HCT116 (cell line): ENCODE measurements around the gene ABCC1. TPM values are rescaled to one million over a fixed set of nuclear protein-coding genes. Genes with fewer than 3 reads are reported as not detected.

Experiments
- ATAC-seq: fragments of 200-7000 bp; cut with Tn5 transposase; 2 replicates; pipeline ENCODE4 v1.9.1; 2020; ENCODE audit warnings: mild to moderate bottlenecking, moderate library complexity
- BruUV-seq: library from RNA; stranded (reverse); fragments of 400-500 nt; replicated peaks from 2 replicates; lab custom pipeline; 2021; lab: Mats Ljungman, UMichigan
- CTCF ChIA-PET: fragments of 300-600 bp; sonication (Branson Sonifier 250); formaldehyde crosslinking; loops from one replicate; lab custom pipeline; 2021; ENCODE audit warnings: antibody characterized with exemption; lab: Charles Lee
- POLR2A ChIA-PET: fragments of 300-600, 350-600 bp; sonication (Branson Sonifier 250); formaldehyde crosslinking; loops from one replicate; lab custom pipeline; 2021; ENCODE audit warnings: antibody characterized with exemption; lab: Charles Lee
- RAD21 ChIA-PET, 2 experiments: fragments of 300-600 bp; sonication (Branson Sonifier 250); formaldehyde crosslinking; loops; one replicate each; lab custom pipeline; 2023; ENCODE audit warnings: low total read pairs in 2 of 2; ENCODE audit not compliant: uncharacterized antibody in 2 of 2, unreplicated experiment in 2 of 2, low non-redundant PET in 1 of 2; lab: Charles Lee
- DNase-seq: peaks from one replicate; pipeline ENCODE4 v3.0.0-alpha.2; 2010; ENCODE audit warnings: low read depth, low spot score
- H2AFZ ChIP-seq: fragments of 200-600 bp; shearing (Covaris generic), sonication (generic); 2 replicates; pipeline ENCODE4 v1.6.1; 2017; ENCODE audit warnings: low read depth, mixed run types, mixed read lengths, antibody characterized with exemption, low read length; ENCODE audit not compliant: poor library complexity, severe bottlenecking
- H3K27ac ChIP-seq: 2 replicates; pipeline ENCODE4 v1.5.1; 2012; ENCODE audit warnings: low read depth, low read length
- H3K27me3 ChIP-seq: fragments of 200-600 bp; sonication (generic); 2 replicates; pipeline ENCODE4 v1.6.1; 2016; ENCODE audit warnings: mixed run types, low read length, mixed read lengths; ENCODE audit not compliant: insufficient read depth
- H3K36me3 ChIP-seq, 2 experiments: fragments of 200-500 bp in 1 of 2; fragments of 200-600 bp in 1 of 2; sonication (Bioruptor generic) in 1 of 2; sonication (generic) in 1 of 2; 2 replicates each; pipeline versions ENCODE4 v1.5.1 to v1.6.1; 2014 to 2016; ENCODE audit warnings: low read length in 2 of 2, inconsistent platforms in 1 of 2, mixed read lengths in 1 of 2, mixed run types in 1 of 2; ENCODE audit not compliant: insufficient read depth in 2 of 2, control insufficient read depth in 1 of 2
- H3K4me1 ChIP-seq, 2 experiments: fragments of 200-600 bp in 1 of 2; sonication (generic) in 1 of 2; 2 replicates each; pipeline versions ENCODE4 v1.5.1 to v1.6.1; 2012 to 2017; ENCODE audit warnings: low read length in 2 of 2, inconsistent platforms in 1 of 2, mild to moderate bottlenecking in 1 of 2, mixed read lengths in 1 of 2, mixed run types in 1 of 2, moderate library complexity in 1 of 2; ENCODE audit not compliant: insufficient read depth in 2 of 2, control insufficient read depth in 1 of 2
- H3K4me2 ChIP-seq: fragments of 200-600 bp; sonication (generic); 2 replicates; pipeline ENCODE4 v1.6.1; 2017; ENCODE audit warnings: mixed run types, low read length, mixed read lengths
- H3K4me3 ChIP-seq, 2 experiments: fragments of 200-600 bp in 1 of 2; sonication (generic) in 1 of 2; replicated peaks in 1 of 2; 2 replicates each; pipeline ENCODE4 v1.5.1; 2011 to 2016; ENCODE audit warnings: low read length in 2 of 2, control low read depth in 1 of 2, low read depth in 1 of 2, mild to moderate bottlenecking in 1 of 2, mixed read lengths in 1 of 2, mixed run types in 1 of 2
- H3K79me2 ChIP-seq: fragments of 200-600 bp; sonication (generic); 2 replicates; pipeline ENCODE4 v1.6.1; 2017; ENCODE audit warnings: mild to moderate bottlenecking, mixed run types, low read length, moderate library complexity, mixed read lengths; ENCODE audit not compliant: insufficient read depth
- H3K9ac ChIP-seq: fragments of 200-600 bp; sonication (generic); 2 replicates; pipeline ENCODE4 v1.6.1; 2016; ENCODE audit warnings: low read length, mixed read lengths
- H3K9me2 ChIP-seq: fragments of 200-600 bp; sonication (generic), shearing (Covaris generic); 2 replicates; pipeline ENCODE4 v1.6.1; 2017; ENCODE audit warnings: mixed run types, mild to moderate bottlenecking, moderate library complexity; ENCODE audit not compliant: insufficient read depth
- H3K9me3 ChIP-seq, 2 experiments: fragments of 200-500 bp in 1 of 2; fragments of 200-600 bp in 1 of 2; sonication (Bioruptor generic) in 1 of 2; sonication (generic) in 1 of 2; 2 replicates each; pipeline ENCODE4 v1.6.1; 2014 to 2017; ENCODE audit warnings: low read length in 2 of 2, mixed read lengths in 2 of 2, inconsistent platforms in 1 of 2, low read depth in 1 of 2, mild to moderate bottlenecking in 1 of 2, mixed run types in 1 of 2, moderate library complexity in 1 of 2; ENCODE audit not compliant: control insufficient read depth in 1 of 2, insufficient read depth in 1 of 2
- H4K20me1 ChIP-seq: fragments of 200-600 bp; sonication (generic), shearing (Covaris generic); 2 replicates; pipeline ENCODE4 v1.6.1; 2017; ENCODE audit warnings: mixed run types, mild to moderate bottlenecking, moderate library complexity; ENCODE audit not compliant: insufficient read depth
- ATF3 ChIP-seq: IDR thresholded peaks from 2 replicates; pipeline ENCODE4 v1.6.1; 2012
- CEBPB ChIP-seq: IDR thresholded peaks from 2 replicates; pipeline ENCODE4 v1.6.1; 2012; ENCODE audit warnings: low read depth
- CTCF ChIP-seq, 3 experiments: fragments of 200-600 bp in 1 of 3; sonication (generic) in 1 of 3; IDR thresholded peaks in 2 of 3; conservative IDR thresholded peaks in 1 of 3; 2 replicates each; pipeline ENCODE4 v1.5.1; 2012 to 2017; ENCODE audit warnings: low read depth in 2 of 3, low read length in 2 of 3, antibody characterized with exemption in 1 of 3, borderline replicate concordance in 1 of 3, control low read depth in 1 of 3, mild to moderate bottlenecking in 1 of 3, mixed read lengths in 1 of 3, mixed run types in 1 of 3, moderate library complexity in 1 of 3; ENCODE audit not compliant: insufficient read depth in 1 of 3
- EGR1 ChIP-seq: IDR thresholded peaks from 2 replicates; pipeline ENCODE4 v1.6.1; 2012; ENCODE audit warnings: low read depth
- ELF1 ChIP-seq: IDR thresholded peaks from 2 replicates; pipeline ENCODE4 v1.6.1; 2012; ENCODE audit warnings: low read depth, borderline replicate concordance
- FOSL1 ChIP-seq: IDR thresholded peaks from 2 replicates; pipeline ENCODE4 v1.6.1; 2012; ENCODE audit warnings: low read depth
- MAX ChIP-seq: IDR thresholded peaks from 2 replicates; pipeline ENCODE4 v1.6.1; 2012
- SIN3A ChIP-seq: IDR thresholded peaks from 2 replicates; pipeline ENCODE4 v1.6.1; 2012; ENCODE audit warnings: low read depth
- SRF ChIP-seq: IDR thresholded peaks from 2 replicates; pipeline ENCODE4 v1.6.1; 2012; ENCODE audit warnings: low read depth
- YY1 ChIP-seq: IDR thresholded peaks from 2 replicates; pipeline ENCODE4 v1.6.1; 2011; ENCODE audit warnings: low read length, low read depth, moderate library complexity, mild to moderate bottlenecking; ENCODE audit not compliant: insufficient replicate concordance; ENCODE audit errors: extremely low read depth
- ZBTB33 ChIP-seq: IDR thresholded peaks from 2 replicates; pipeline ENCODE4 v1.6.1; 2011; ENCODE audit warnings: mild to moderate bottlenecking, low read length, moderate library complexity; ENCODE audit not compliant: insufficient replicate concordance; ENCODE audit errors: extremely low read depth
- ZNF274 ChIP-seq: fragments of 200-500 bp; sonication (Bioruptor generic); IDR thresholded peaks from 2 replicates; pipeline ENCODE4 v1.6.1; 2014; ENCODE audit warnings: mild to moderate bottlenecking, low read depth, low read length, inconsistent platforms
- intact Hi-C: fragments of 100-400 bp; cut with micrococcal nuclease; formaldehyde crosslinking; loops from 2 replicates; pipeline ENCODE4 v1.10.0; 2022
- total RNA-seq: library from RNA; stranded (reverse); gene quantifications from one replicate; pipeline ENCODE4 v1.2.1, GENCODE V29; 2021; ENCODE audit not compliant: unreplicated experiment

Gene ABCC1
- total RNA-seq, 1 experiment from 2014 or later = 61.9 TPM

- CTCF ChIA-PET = no interaction called here
- H3K4me2 ChIP-seq = no peak overlapping the region
- H3K4me3 ChIP-seq = no peak overlapping the region
- BruUV-seq = no TSS peak
- H3K9me2 ChIP-seq = no peaks in the 10 kb centered on the region
- H3K9me3 ChIP-seq = no peaks in the 10 kb centered on the region
- TF ChIP-seq CEBPB = no peak
- no peak for TF ChIP-seq CTCF (IDR thresholded peaks at IDR 0.05 in 2 of 3, conservative IDR thresholded peaks at IDR 0.05 in 1 of 3; ENCODE audit: borderline replicate concordance in 1 of 3, insufficient read depth in 1 of 3, low read depth in 2 of 3, low read length in 2 of 3)
- TF ChIP-seq ATF3 = no peak
- no peak for TF ChIP-seq FOSL1
- TF ChIP-seq MAX = no peak
- no peak for TF ChIP-seq YY1
- TF ChIP-seq, all 23 proteins: peak for 0
- H3K4me1 ChIP-seq = no peaks in the 10 kb centered on the region
- ChIA-PET RAD21 (no interaction called here), POLR2A (no interaction called here)
- DNase-seq (no peak), ATAC-seq (no peak)
- H4K20me1 ChIP-seq = no peaks in the 10 kb centered on the region
- intact Hi-C loops = no loop called here
- H3K79me2 ChIP-seq = no peaks in the 10 kb centered on the region
- no peaks in the 10 kb centered on the region for H3K27me3 ChIP-seq
- no peak overlapping the region for H2AFZ ChIP-seq
- peaks cover 31 to 33% of the 10 kb centered on the region in 2 experiments; a peak in 3 of 4 replicates for H3K36me3 ChIP-seq
- H3K27ac ChIP-seq = no peak overlapping the region
- H3K9ac ChIP-seq = no peak overlapping the region
These were observed 157.1 kb downstream of the ABCC1 start for GRCh38 chr16:16106466-16106865.

- Histone ChIP-seq H2AFZ (no peak overlapping the region), H3K4me2 (no peak overlapping the region), H3K9ac (no peak overlapping the region), H3K4me3 (no peak overlapping the region), H4K20me1 (no peaks in the 10 kb centered on the region), H3K9me3 (no peaks in the 10 kb centered on the region), H3K9me2 (no peaks in the 10 kb centered on the region), H3K79me2 (no peaks in the 10 kb centered on the region), H3K27me3 (no peaks in the 10 kb centered on the region), H3K36me3 (peaks cover 38 to 39% of the 10 kb centered on the region in 2 experiments; a peak in 3 of 4 replicates), H3K4me1 (no peaks in the 10 kb centered on the region), H3K27ac (no peak overlapping the region)
- RAD21 ChIA-PET = no interaction called here
- ATAC-seq (no peak), DNase-seq (no peak)
- CTCF ChIA-PET = no interaction called here
- BruUV-seq = no TSS peak
- intact Hi-C loops = no loop called here
- POLR2A ChIA-PET = no interaction called here
- TF ChIP-seq SRF (no peak), ZNF274 (no peak), CTCF (IDR thresholded peaks at IDR 0.05 in 2 of 3, conservative IDR thresholded peaks at IDR 0.05 in 1 of 3; ENCODE audit: borderline replicate concordance in 1 of 3, insufficient read depth in 1 of 3, low read depth in 2 of 3, low read length in 2 of 3) (no peak), ELF1 (no peak), EGR1 (no peak), MAX (no peak), CEBPB (no peak), SIN3A (no peak), ZBTB33 (no peak)
These were observed 158.4 kb downstream of the ABCC1 start for GRCh38 chr16:16107839-16108238.
